Parathyroid adenoma (tissue), 2 donors: ENCODE results near the gene MAGI1.

Experiments
- H2AFZ ChIP-seq: fragments of 300-600 bp; sonication (generic); one replicate; pipeline ENCODE4 v1.7.0; 2017; ENCODE audit warnings: antibody characterized with exemption, mild to moderate bottlenecking
- H3K27ac ChIP-seq: fragments of 300-600 bp; sonication (generic); one replicate; pipeline ENCODE4 v1.7.0; 2017
- H3K27me3 ChIP-seq: fragments of 300-600 bp; sonication (generic); one replicate; pipeline ENCODE4 v1.7.0; 2017; ENCODE audit warnings: low read length; ENCODE audit not compliant: control insufficient read depth, insufficient read depth
- H3K36me3 ChIP-seq: fragments of 300-600 bp; sonication (generic); one replicate; pipeline ENCODE4 v1.7.0; 2017; ENCODE audit warnings: low read length; ENCODE audit not compliant: control insufficient read depth, insufficient read depth
- H3K4me1 ChIP-seq: fragments of 300-600 bp; sonication (generic); one replicate; pipeline ENCODE4 v1.7.0; 2017; ENCODE audit warnings: control low read depth
- H3K4me2 ChIP-seq: fragments of 300-600 bp; sonication (generic); one replicate; pipeline ENCODE4 v1.7.0; 2017; ENCODE audit warnings: low read length
- H3K4me3 ChIP-seq: fragments of 300-600 bp; sonication (generic); one replicate; pipeline ENCODE4 v1.7.0; 2017; ENCODE audit warnings: low read depth, low read length
- H3K79me2 ChIP-seq: fragments of 300-600 bp; sonication (generic); one replicate; pipeline ENCODE4 v1.7.0; 2017; ENCODE audit warnings: control low read depth
- H3K9ac ChIP-seq: fragments of 300-600 bp; sonication (generic); one replicate; pipeline ENCODE4 v1.7.0; 2017; ENCODE audit warnings: mild to moderate bottlenecking
- H3K9me3 ChIP-seq: fragments of 300-600 bp; sonication (generic); one replicate; pipeline ENCODE4 v1.7.0; 2017; ENCODE audit warnings: low read length; ENCODE audit not compliant: control insufficient read depth
- TF ChIP-seq, protein P1 (sequence below): fragments of 300-600 bp; sonication (generic); IDR thresholded peaks from one replicate; pipeline ENCODE4 v1.7.0; 2017; ENCODE audit warnings: antibody characterized with exemption, mild to moderate bottlenecking
- donor health status: primary hyperparathyroidism.

The MAGI1 gene

DNA sequence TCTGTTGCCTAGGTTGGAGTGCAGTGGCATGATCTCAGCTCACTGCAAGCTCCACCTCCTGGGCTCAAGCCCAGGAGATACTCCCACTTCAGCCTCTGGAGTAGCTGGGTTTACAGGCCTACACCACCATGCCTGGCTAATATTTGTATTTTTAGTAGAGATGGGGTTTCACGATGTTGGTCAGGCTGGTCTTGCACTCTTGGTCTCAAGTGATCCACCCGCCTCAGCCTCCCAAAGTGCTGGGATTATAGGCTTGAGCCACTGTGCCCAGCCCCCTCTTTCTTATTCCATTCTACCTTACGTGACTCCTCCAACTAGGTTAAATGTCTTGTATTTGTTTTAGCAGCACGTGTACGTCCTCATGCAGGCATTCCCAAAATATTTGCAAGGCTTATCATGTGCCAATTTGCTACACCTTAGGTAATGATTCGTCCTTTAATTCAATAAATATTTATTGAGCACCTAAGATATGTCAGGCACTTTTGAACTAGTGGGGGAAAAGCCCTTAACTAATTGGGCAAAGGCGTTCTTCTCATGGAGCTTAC, 14.9 kb upstream of the MAGI1 start:
- H3K9me3 ChIP-seq, result no peaks in the 10 kb centered on the region
- H3K79me2 ChIP-seq, result no peaks in the 10 kb centered on the region
- H3K27me3 ChIP-seq, result no peaks in the 10 kb centered on the region
- H3K4me3 ChIP-seq, result no peak overlapping the region
- no peaks in the 10 kb centered on the region for H3K36me3 ChIP-seq
- H2AFZ ChIP-seq, result peak overlapping the region; percentile 24
- H3K9ac ChIP-seq, result no peak overlapping the region
- TF ChIP-seq, protein P1, sequence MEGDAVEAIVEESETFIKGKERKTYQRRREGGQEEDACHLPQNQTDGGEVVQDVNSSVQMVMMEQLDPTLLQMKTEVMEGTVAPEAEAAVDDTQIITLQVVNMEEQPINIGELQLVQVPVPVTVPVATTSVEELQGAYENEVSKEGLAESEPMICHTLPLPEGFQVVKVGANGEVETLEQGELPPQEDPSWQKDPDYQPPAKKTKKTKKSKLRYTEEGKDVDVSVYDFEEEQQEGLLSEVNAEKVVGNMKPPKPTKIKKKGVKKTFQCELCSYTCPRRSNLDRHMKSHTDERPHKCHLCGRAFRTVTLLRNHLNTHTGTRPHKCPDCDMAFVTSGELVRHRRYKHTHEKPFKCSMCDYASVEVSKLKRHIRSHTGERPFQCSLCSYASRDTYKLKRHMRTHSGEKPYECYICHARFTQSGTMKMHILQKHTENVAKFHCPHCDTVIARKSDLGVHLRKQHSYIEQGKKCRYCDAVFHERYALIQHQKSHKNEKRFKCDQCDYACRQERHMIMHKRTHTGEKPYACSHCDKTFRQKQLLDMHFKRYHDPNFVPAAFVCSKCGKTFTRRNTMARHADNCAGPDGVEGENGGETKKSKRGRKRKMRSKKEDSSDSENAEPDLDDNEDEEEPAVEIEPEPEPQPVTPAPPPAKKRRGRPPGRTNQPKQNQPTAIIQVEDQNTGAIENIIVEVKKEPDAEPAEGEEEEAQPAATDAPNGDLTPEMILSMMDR, result no peak
- H3K4me1 ChIP-seq, result no peaks in the 10 kb centered on the region
- no peak overlapping the region for H3K4me2 ChIP-seq
- H3K27ac ChIP-seq, result no peak overlapping the region

DNA sequence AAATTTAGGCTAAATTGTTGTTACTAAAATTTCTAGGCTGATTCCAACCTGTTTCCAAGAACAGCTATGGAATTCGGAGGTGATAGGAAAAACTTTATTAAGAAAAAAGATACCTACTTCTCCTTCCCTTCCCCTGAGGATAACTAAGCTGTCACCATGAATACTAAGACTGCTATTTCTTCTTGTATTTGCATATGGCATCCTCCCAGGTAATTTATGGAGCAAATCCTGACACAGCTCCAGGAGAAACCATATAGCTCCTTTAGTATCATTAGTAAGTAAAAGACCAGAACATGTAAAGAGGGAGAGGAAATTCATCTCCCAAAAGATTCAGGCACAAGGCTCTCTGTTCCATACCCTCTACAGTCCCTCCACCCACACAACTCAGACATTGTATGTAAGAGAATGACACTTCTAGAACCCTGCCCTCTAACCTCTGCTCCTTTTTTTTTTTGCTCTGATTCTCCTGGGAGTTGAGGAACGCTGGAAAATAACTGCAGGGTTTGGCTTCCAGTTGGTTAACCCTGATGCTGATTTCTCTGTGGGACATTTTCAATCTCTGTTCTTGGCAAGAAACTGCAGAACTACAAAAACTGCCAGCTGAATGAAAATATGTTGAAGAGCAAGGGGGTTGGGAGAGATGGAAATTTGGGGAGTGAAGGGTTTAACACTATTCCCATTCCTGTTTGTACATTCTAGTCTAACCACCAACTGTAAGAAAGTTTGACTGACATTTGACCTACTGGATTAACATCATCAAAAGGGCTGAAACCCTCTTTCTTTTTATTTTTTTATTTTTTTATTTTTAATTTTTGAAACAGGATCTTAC, 14.2 kb upstream of the MAGI1 start:
- no peak overlapping the region for H3K4me3 ChIP-seq
- no peaks in the 10 kb centered on the region for H3K79me2 ChIP-seq
- TF ChIP-seq, protein P1, result no peak
- no peaks in the 10 kb centered on the region for H3K27me3 ChIP-seq
- H3K9me3 ChIP-seq, result no peaks in the 10 kb centered on the region
- no peak overlapping the region for H3K9ac ChIP-seq
- H2AFZ ChIP-seq, result peak overlapping the region; percentile 24
- no peak overlapping the region for H3K4me2 ChIP-seq
- no peaks in the 10 kb centered on the region for H3K4me1 ChIP-seq
- H3K27ac ChIP-seq, result no peak overlapping the region
- H3K36me3 ChIP-seq, result no peaks in the 10 kb centered on the region

DNA sequence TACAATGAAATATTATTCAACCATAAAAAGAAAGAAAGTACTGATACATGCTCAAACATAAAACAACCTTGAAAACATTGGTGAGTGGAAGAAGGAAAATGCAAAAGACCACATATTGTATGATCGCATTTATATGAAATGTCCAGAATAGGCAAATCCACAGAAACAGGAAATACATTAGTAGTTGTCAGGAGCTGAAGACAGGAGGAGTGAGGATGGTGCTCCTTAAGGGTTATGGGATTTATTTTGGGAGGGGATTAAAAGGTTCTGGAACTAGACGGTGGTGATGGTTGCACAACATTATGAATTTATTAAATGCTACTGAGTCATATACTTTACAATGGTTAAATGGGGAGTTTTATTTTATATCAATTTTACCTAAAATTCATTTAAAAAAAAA, 12.1 kb upstream of the MAGI1 start:
- Histone ChIP-seq H3K9me3 (no peaks in the 10 kb centered on the region), H3K36me3 (no peaks in the 10 kb centered on the region), H3K4me2 (no peak overlapping the region), H3K79me2 (no peaks in the 10 kb centered on the region), H3K4me1 (peaks cover 3% of the 10 kb centered on the region), H3K9ac (no peak overlapping the region), H3K4me3 (no peak overlapping the region), H2AFZ (no peak overlapping the region), H3K27ac (no peak overlapping the region), H3K27me3 (no peaks in the 10 kb centered on the region)
- TF ChIP-seq, protein P1, result no peak

DNA sequence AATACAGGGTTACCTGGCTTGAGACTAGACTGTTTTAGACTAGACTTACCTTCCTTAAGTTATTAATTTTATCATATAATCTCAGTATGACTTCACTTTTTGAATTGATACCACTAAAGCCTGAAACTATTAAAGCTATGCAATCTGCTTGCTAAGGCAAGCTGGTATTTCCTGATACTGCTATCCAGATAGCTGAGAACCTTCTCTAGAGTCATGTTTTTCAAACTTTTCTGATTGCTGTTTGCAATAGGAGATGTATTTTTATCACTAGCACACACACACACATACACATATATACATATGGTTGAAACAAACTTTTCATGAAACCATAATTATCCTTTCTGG, 9.3 kb upstream of the MAGI1 start:
- H3K4me2 ChIP-seq, result no peak overlapping the region

More for the DNA sequence above, 9.3 kb upstream of the MAGI1 start:
- no peaks in the 10 kb centered on the region for H3K79me2 ChIP-seq
- no peaks in the 10 kb centered on the region for H3K27me3 ChIP-seq
- TF ChIP-seq, protein P1, result no peak
- no peaks in the 10 kb centered on the region for H3K36me3 ChIP-seq
- no peak overlapping the region for H3K27ac ChIP-seq
- no peak overlapping the region for H2AFZ ChIP-seq
- H3K4me1 ChIP-seq, result peaks cover 3% of the 10 kb centered on the region
- H3K9ac ChIP-seq, result no peak overlapping the region
- no peak overlapping the region for H3K4me3 ChIP-seq
- H3K9me3 ChIP-seq, result no peaks in the 10 kb centered on the region
